Measurements from ENCODE around the gene TBPL1. TPM values are rescaled to one million over a fixed set of nuclear protein-coding genes. Genes with fewer than 3 reads are reported as not detected.
A peak's percentile ranks its signal among the peaks of the same experiment; 100 is the strongest.

The TBPL1 gene
- total RNA-seq, result 10 to 100 TPM; 27.7 to 30.5 (median 28.9) TPM
- total RNA-seq (2013), result 39.5 TPM
- 16.7 to 40.8 (median 25.9) reads per million in 29 experiments for total RNA-seq

GRCh38 chr6:133952815-133953633 lies at the start of gene TBPL1:
TBPL1 (plus strand) TSS chr6:133953224; CDS start chr6:133980126, 26,902 bp downstream.
- peak within 1 kb of the TSS; percentile 86 to 98 (median 95) for H3K4me3 Mint-ChIP-seq
- H3K4me1 Mint-ChIP-seq, result peaks cover 45 to 50% (median 47%) of the 10 kb centered on the region in 3 donors
- peak; percentile 90 to 94 (median 92) for ATAC-seq (replicated peaks in 1 of 4)
- Histone ChIP-seq H3K27ac (ENCODE audit: low read length) (peak within 1 kb of the TSS; percentile 86), H3K9me3 (no peaks in the 10 kb centered on the region), H3K4me1 (ENCODE audit: control insufficient read depth in 1 of 2, extremely low read depth in 1 of 2, insufficient read depth in 2 of 2, low read length in 2 of 2) (peaks cover 17 to 21% of the 10 kb centered on the region in 2 experiments), H3K4me3 (ENCODE audit: control insufficient read depth in 1 of 2, extremely low read depth in 1 of 2, low read length in 1 of 2) (peak within 1 kb of the TSS; percentile 79 to 86), H3K36me3 (ENCODE audit: control insufficient read depth in 2 of 2, extremely low read depth in 1 of 2, insufficient read depth in 1 of 2, low read length in 1 of 2) (no peaks in the 10 kb centered on the region), H3K27me3 (replicated peaks in 1 of 2; ENCODE audit: control insufficient read depth in 2 of 2, extremely low read depth in 1 of 2, insufficient read depth in 2 of 2, low read length in 1 of 2) (no peaks in the 10 kb centered on the region)
- ChIA-PET CTCF (interaction anchor here (0.5 to 4.0 kb wide), 14 partner anchors 8 to 1144 kb away, joined by 3 to 25 read pairs (median 5); no protein-coding TSS in a partner anchor), POLR2A (interaction anchor here in 1 of 2 donors (0.9 kb wide), 2 partner anchors 13 to 16 kb away, joined by 4 to 9 read pairs; no protein-coding TSS in a partner anchor)
- 0% methylated on average over 53 of the region's 64 CpGs for WGBS (ENCODE audit: insufficient coverage)
- H3K9me3 Mint-ChIP-seq, result no peaks in the 10 kb centered on the region
- H3K27me3 Mint-ChIP-seq, result no peaks in the 10 kb centered on the region
- peak; percentile 77 to 94 (median 86) for DNase-seq
- no peaks in the 10 kb centered on the region for H3K36me3 Mint-ChIP-seq
- H3K27ac Mint-ChIP-seq, result peak within 1 kb of the TSS; percentile 89 to 92

- no peaks in the 10 kb centered on the region for H3K36me3 Mint-ChIP-seq
- peaks cover 46 to 53% of the 10 kb centered on the region in 2 donors for H3K27me3 Mint-ChIP-seq
- no CpG with 5 or more reads among the region's 2 CpGs for WGBS (ENCODE audit: insufficient coverage)
Observed at GRCh38 chr6:133903855-133904254, 49.2 kb upstream of the TBPL1 start.

GRCh38 chr6:133906050-133906449 lies 47.0 kb upstream of the TBPL1 start:
- peaks cover 47 to 59% of the 10 kb centered on the region in 2 donors for H3K27me3 Mint-ChIP-seq
- H3K4me1 ChIP-seq (ENCODE audit: control insufficient read depth in 1 of 2, extremely low read depth in 1 of 2, insufficient read depth in 2 of 2, low read length in 2 of 2), result no peaks in the 10 kb centered on the region
- ATAC-seq (replicated peaks in 1 of 4) (no peak), DNase-seq (no peak)
- H3K27ac Mint-ChIP-seq, result no peak overlapping the region
- H3K36me3 Mint-ChIP-seq, result no peaks in the 10 kb centered on the region
- H3K9me3 Mint-ChIP-seq, result no peaks in the 10 kb centered on the region
- H3K4me3 Mint-ChIP-seq, result no peak overlapping the region
- no peaks in the 10 kb centered on the region for H3K9me3 ChIP-seq
- H3K4me1 Mint-ChIP-seq, result no peaks in the 10 kb centered on the region
- POLR2A ChIA-PET, result no interaction called here
- H3K27me3 ChIP-seq (replicated peaks in 1 of 2; ENCODE audit: control insufficient read depth in 2 of 2, extremely low read depth in 1 of 2, insufficient read depth in 2 of 2, low read length in 1 of 2), result peaks cover 17 to 22% of the 10 kb centered on the region in 2 experiments
- no CpG with 5 or more reads among the region's 1 CpG for WGBS (ENCODE audit: insufficient coverage)
- no peak overlapping the region for H3K27ac ChIP-seq (ENCODE audit: low read length)
- H3K36me3 ChIP-seq (ENCODE audit: control insufficient read depth in 2 of 2, extremely low read depth in 1 of 2, insufficient read depth in 1 of 2, low read length in 1 of 2), result no peaks in the 10 kb centered on the region
- H3K4me3 ChIP-seq (ENCODE audit: control insufficient read depth in 1 of 2, extremely low read depth in 1 of 2, low read length in 1 of 2), result no peak overlapping the region
- CTCF ChIA-PET, result interaction anchor here (0.6 to 1.8 kb wide), 3 partner anchors 10 to 28 kb away, joined by 4 to 5 read pairs (median 4); no protein-coding TSS in a partner anchor

More at GRCh38 chr6:133903855-133904254, 49.2 kb upstream of the TBPL1 start:
- Histone ChIP-seq H3K36me3 (ENCODE audit: control insufficient read depth in 2 of 2, extremely low read depth in 1 of 2, insufficient read depth in 1 of 2, low read length in 1 of 2) (no peaks in the 10 kb centered on the region), H3K9me3 (no peaks in the 10 kb centered on the region), H3K27me3 (replicated peaks in 1 of 2; ENCODE audit: control insufficient read depth in 2 of 2, extremely low read depth in 1 of 2, insufficient read depth in 2 of 2, low read length in 1 of 2) (peaks cover 17 to 23% of the 10 kb centered on the region in 2 experiments), H3K4me1 (ENCODE audit: control insufficient read depth in 1 of 2, extremely low read depth in 1 of 2, insufficient read depth in 2 of 2, low read length in 2 of 2) (no peaks in the 10 kb centered on the region), H3K4me3 (ENCODE audit: control insufficient read depth in 1 of 2, extremely low read depth in 1 of 2, low read length in 1 of 2) (no peak overlapping the region), H3K27ac (ENCODE audit: low read length) (no peak overlapping the region)
- Mint-ChIP-seq H3K4me1 (no peaks in the 10 kb centered on the region), H3K9me3 (no peaks in the 10 kb centered on the region), H3K4me3 (no peak overlapping the region), H3K27ac (no peak overlapping the region)
- DNase-seq (no peak), ATAC-seq (replicated peaks in 1 of 4) (no peak)
- POLR2A ChIA-PET, result no interaction called here
- CTCF ChIA-PET, result interaction anchor here in 1 of 2 donors (0.5 kb wide), 1 partner anchor 1084 kb away, joined by 3 read pairs; no protein-coding TSS in a partner anchor

GRCh38 chr6:133916650-133917151 lies 36.3 kb upstream of the TBPL1 start:
- peaks cover 2 to 6% of the 10 kb centered on the region in 2 experiments for H3K27me3 ChIP-seq (replicated peaks in 1 of 2; ENCODE audit: control insufficient read depth in 2 of 2, extremely low read depth in 1 of 2, insufficient read depth in 2 of 2, low read length in 1 of 2)
- POLR2A ChIA-PET, result no interaction called here
- Mint-ChIP-seq H3K27ac (no peak overlapping the region), H3K9me3 (no peaks in the 10 kb centered on the region), H3K27me3 (peaks cover 7 to 13% of the 10 kb centered on the region in 2 donors), H3K4me3 (no peak overlapping the region), H3K4me1 (peaks cover 4 to 5% (median 4%) of the 10 kb centered on the region in 3 donors), H3K36me3 (no peaks in the 10 kb centered on the region)
- no peaks in the 10 kb centered on the region for H3K36me3 ChIP-seq (ENCODE audit: control insufficient read depth in 2 of 2, extremely low read depth in 1 of 2, insufficient read depth in 1 of 2, low read length in 1 of 2)
- H3K27ac ChIP-seq (ENCODE audit: low read length), result no peak overlapping the region
- 8% methylated on average over 2 of the region's 8 CpGs for WGBS (ENCODE audit: insufficient coverage)
- ATAC-seq (replicated peaks in 1 of 4) (peak in 3 of 4 experiments; percentile 58 to 59 (median 58)), DNase-seq (peak in 34 of 35 experiments; percentile 11 to 76 (median 56))
- no peak overlapping the region for H3K4me3 ChIP-seq (ENCODE audit: control insufficient read depth in 1 of 2, extremely low read depth in 1 of 2, low read length in 1 of 2)
- H3K4me1 ChIP-seq (ENCODE audit: control insufficient read depth in 1 of 2, extremely low read depth in 1 of 2, insufficient read depth in 2 of 2, low read length in 2 of 2), result no peaks in the 10 kb centered on the region
- no peaks in the 10 kb centered on the region for H3K9me3 ChIP-seq
- CTCF ChIA-PET, result interaction anchor here (0.5 to 3.5 kb wide), 26 partner anchors 8 to 1264 kb away, joined by 3 to 24 read pairs (median 4); no protein-coding TSS in a partner anchor

- peaks cover 4 to 5% (median 4%) of the 10 kb centered on the region in 3 donors for H3K4me1 Mint-ChIP-seq
- H3K36me3 Mint-ChIP-seq, result no peaks in the 10 kb centered on the region
- WGBS (ENCODE audit: insufficient coverage), result no CpG with 5 or more reads among the region's 4 CpGs
Observed at GRCh38 chr6:133917781-133918180, 35.2 kb upstream of the TBPL1 start.

More at GRCh38 chr6:133917781-133918180, 35.2 kb upstream of the TBPL1 start:
- peaks cover 5 to 16% of the 10 kb centered on the region in 2 donors for H3K27me3 Mint-ChIP-seq
- H3K4me3 Mint-ChIP-seq, result no peak overlapping the region
- H3K4me3 ChIP-seq (ENCODE audit: control insufficient read depth in 1 of 2, extremely low read depth in 1 of 2, low read length in 1 of 2), result no peak overlapping the region
- H3K27ac Mint-ChIP-seq, result no peak overlapping the region
- DNase-seq (no peak), ATAC-seq (replicated peaks in 1 of 4) (no peak)
- H3K36me3 ChIP-seq (ENCODE audit: control insufficient read depth in 2 of 2, extremely low read depth in 1 of 2, insufficient read depth in 1 of 2, low read length in 1 of 2), result no peaks in the 10 kb centered on the region
- no peaks in the 10 kb centered on the region for H3K9me3 ChIP-seq
- CTCF ChIA-PET, result interaction anchor here (0.9 to 3.5 kb wide), 11 partner anchors 20 to 1265 kb away, joined by 3 to 24 read pairs (median 4); no protein-coding TSS in a partner anchor
- no peaks in the 10 kb centered on the region for H3K4me1 ChIP-seq (ENCODE audit: control insufficient read depth in 1 of 2, extremely low read depth in 1 of 2, insufficient read depth in 2 of 2, low read length in 2 of 2)
- no peak overlapping the region for H3K27ac ChIP-seq (ENCODE audit: low read length)
- POLR2A ChIA-PET, result no interaction called here
- peaks cover 2 to 9% of the 10 kb centered on the region in 2 experiments for H3K27me3 ChIP-seq (replicated peaks in 1 of 2; ENCODE audit: control insufficient read depth in 2 of 2, extremely low read depth in 1 of 2, insufficient read depth in 2 of 2, low read length in 1 of 2)
- no peaks in the 10 kb centered on the region for H3K9me3 Mint-ChIP-seq

Measured in T-cell (primary cell).